ENCODE measurements around the gene MSH3. TPM values are rescaled to one million over a fixed set of nuclear protein-coding genes. Genes with fewer than 3 reads are reported as not detected.

The MSH3 gene
- total RNA-seq, 2 experiments from 2014 or later: 23.0 to 23.4 TPM

GRCh38 chr5:80672140-80672736 is 17.8 kb downstream of the MSH3 start:
- POLR2A ChIA-PET: interaction anchor here (0.9 kb wide), 1 partner anchor 9 kb away, joined by 3 read pairs; no protein-coding TSS in a partner anchor
- peak; percentile 85 for ATAC-seq
- peak; percentile 81 for DNase-seq
- Mint-ChIP-seq H3K9me3 (no peaks in the 10 kb centered on the region), H3K27ac (no peak overlapping the region), H3K4me3 (no peak overlapping the region), H3K4me1 (ENCODE audit: low read depth) (peaks cover 8% of the 10 kb centered on the region), H3K27me3 (no peaks in the 10 kb centered on the region), H3K36me3 (ENCODE audit: low read depth) (peaks cover 38% of the 10 kb centered on the region)
- CTCF ChIA-PET: interaction anchor here (0.5 to 1.4 kb wide), 20 partner anchors 9 to 580 kb away, joined by 3 to 8 read pairs (median 4); partner anchors contain the start of gene FAM151B
- peak; percentile 77 for TF ChIP-seq CTCF (IDR thresholded peaks at IDR 0.05)
- intact Hi-C loops (cut with micrococcal nuclease): loop anchor here (10.0 kb wide), 1 partner anchor 187 kb away; the partner anchor contains the start of gene FAM151B

- Mint-ChIP-seq H3K27me3 (no peaks in the 10 kb centered on the region), H3K4me1 (ENCODE audit: low read depth) (no peaks in the 10 kb centered on the region), H3K9me3 (no peaks in the 10 kb centered on the region), H3K36me3 (ENCODE audit: low read depth) (peaks cover 34% of the 10 kb centered on the region), H3K4me3 (no peak overlapping the region), H3K27ac (no peak overlapping the region)
- ChIA-PET POLR2A (no interaction called here), CTCF (no interaction called here)
- intact Hi-C loops (cut with micrococcal nuclease): loop anchor here (10.0 kb wide), 1 partner anchor 192 kb away; the partner anchor contains the start of gene FAM151B
- ATAC-seq (no peak), DNase-seq (no peak)
- no peak for TF ChIP-seq CTCF (IDR thresholded peaks at IDR 0.05)
These were observed 22.3 kb downstream of the MSH3 start for GRCh38 chr5:80676706-80677105.

- peaks cover 19% of the 10 kb centered on the region for H3K4me1 Mint-ChIP-seq (ENCODE audit: low read depth)
- ChIA-PET POLR2A (no interaction called here), CTCF (interaction anchor here (0.9 to 3.2 kb wide), 7 partner anchors 15 to 512 kb away, joined by 3 to 22 read pairs (median 4); no protein-coding TSS in a partner anchor)
- TF ChIP-seq CTCF (IDR thresholded peaks at IDR 0.05): peak; percentile 25
- no peak overlapping the region for H3K4me3 Mint-ChIP-seq
- ATAC-seq: no peak
- intact Hi-C loops (cut with micrococcal nuclease): loop anchor here (5.0 to 10.0 kb wide), 3 partner anchors 421 to 508 kb away; no protein-coding TSS in a partner anchor
- H3K36me3 Mint-ChIP-seq (ENCODE audit: low read depth): peaks cover 34% of the 10 kb centered on the region
- H3K27ac Mint-ChIP-seq: no peak overlapping the region
- no peaks in the 10 kb centered on the region for H3K27me3 Mint-ChIP-seq
- no peak for DNase-seq
- no peaks in the 10 kb centered on the region for H3K9me3 Mint-ChIP-seq
These were observed 32.3 kb downstream of the MSH3 start for GRCh38 chr5:80686757-80687156.

- Mint-ChIP-seq H3K4me3 (no peak overlapping the region), H3K9me3 (no peaks in the 10 kb centered on the region), H3K27me3 (no peaks in the 10 kb centered on the region), H3K27ac (no peak overlapping the region), H3K4me1 (ENCODE audit: low read depth) (peaks cover 17% of the 10 kb centered on the region), H3K36me3 (ENCODE audit: low read depth) (peaks cover 19% of the 10 kb centered on the region)
- ChIA-PET CTCF (interaction anchor here (1.0 to 3.2 kb wide), 4 partner anchors 25 to 506 kb away, joined by 3 to 22 read pairs (median 6); no protein-coding TSS in a partner anchor), POLR2A (no interaction called here)
- no peak for TF ChIP-seq CTCF (IDR thresholded peaks at IDR 0.05)
- no peak for ATAC-seq
- intact Hi-C loops (cut with micrococcal nuclease): loop anchor here (5.0 to 10.0 kb wide), 3 partner anchors 418 to 506 kb away; no protein-coding TSS in a partner anchor
- DNase-seq: no peak
These were observed 34.4 kb downstream of the MSH3 start for GRCh38 chr5:80688648-80689420.
